Nephron progenitor cell (in vitro differentiated cells): ENCODE data around the gene LIMK1.
A peak's percentile ranks its signal among the peaks of the same experiment; 100 is the strongest.

ENCODE experiments used
- DNase-seq: peaks from one replicate; pipeline ENCODE4 v3.0.0; 2021
- H3K27ac Mint-ChIP-seq: 2 replicates; pipeline ENCODE4 v1.8.0; 2021; ENCODE audit warnings: mild to moderate bottlenecking, moderate library complexity, mixed read lengths
- H3K27me3 Mint-ChIP-seq: 2 replicates; pipeline ENCODE4 v1.8.0; 2021; ENCODE audit warnings: mild to moderate bottlenecking, low read depth, mixed read lengths; ENCODE audit not compliant: poor library complexity
- H3K36me3 Mint-ChIP-seq: 2 replicates; pipeline ENCODE4 v1.8.0; 2021; ENCODE audit warnings: low read depth, mixed read lengths
- H3K4me1 Mint-ChIP-seq: 2 replicates; pipeline ENCODE4 v1.8.0; 2021; ENCODE audit warnings: mixed read lengths
- H3K4me3 Mint-ChIP-seq: 2 replicates; pipeline ENCODE4 v1.8.0; 2021; ENCODE audit warnings: mild to moderate bottlenecking, moderate library complexity, mixed read lengths
- H3K9me3 Mint-ChIP-seq: 2 replicates; pipeline ENCODE4 v1.8.0; 2021; ENCODE audit warnings: mild to moderate bottlenecking, moderate library complexity, mixed read lengths
- CTCF ChIP-seq: fragments of 200-600 bp; sonication (generic); IDR thresholded peaks from 2 replicates; pipeline ENCODE4 v1.5.0; 2021; ENCODE audit warnings: antibody characterized with exemption

LIMK1 gene

GRCh38 chr7:74130518-74130917 is 46.9 kb downstream of the LIMK1 start:
- Mint-ChIP-seq H3K4me3 (no peak overlapping the region), H3K36me3 (no peaks in the 10 kb centered on the region), H3K4me1 (no peaks in the 10 kb centered on the region)

DNA sequence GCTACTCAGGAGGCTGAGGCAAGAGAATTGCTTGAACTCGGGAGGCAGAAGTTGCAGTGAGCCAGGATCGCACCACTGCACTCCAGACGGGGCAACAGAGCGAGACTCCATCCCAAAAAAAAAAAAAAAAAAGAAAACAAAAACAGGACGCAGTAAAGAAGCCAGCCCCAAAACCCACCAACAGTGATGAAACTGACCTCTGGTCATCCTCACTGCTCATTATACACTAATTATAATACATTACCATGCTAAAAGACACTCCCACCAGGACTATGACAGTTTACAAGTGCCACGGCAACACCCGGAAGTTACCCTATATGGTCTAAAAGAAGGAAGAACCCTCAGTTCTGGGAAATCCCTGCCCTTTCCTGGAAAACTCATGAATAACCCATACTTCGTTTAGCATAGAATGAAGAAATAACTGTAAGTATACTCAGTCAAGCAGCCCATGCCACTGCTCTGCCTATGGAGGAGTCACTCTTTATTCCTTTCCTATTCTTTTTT is 50.6 kb downstream of the LIMK1 start:
- Mint-ChIP-seq H3K27ac (no peak overlapping the region), H3K4me1 (peaks cover 12% of the 10 kb centered on the region), H3K9me3 (no peaks in the 10 kb centered on the region), H3K4me3 (no peak overlapping the region), H3K36me3 (no peaks in the 10 kb centered on the region), H3K27me3 (peaks cover 13% of the 10 kb centered on the region)
- no peak for TF ChIP-seq CTCF
- DNase-seq: no peak

More at GRCh38 chr7:74130518-74130917, 46.9 kb downstream of the LIMK1 start:
- Mint-ChIP-seq H3K27me3 (peaks cover 4% of the 10 kb centered on the region), H3K9me3 (no peaks in the 10 kb centered on the region), H3K27ac (no peak overlapping the region)
- no peak for TF ChIP-seq CTCF
- DNase-seq: no peak

DNA sequence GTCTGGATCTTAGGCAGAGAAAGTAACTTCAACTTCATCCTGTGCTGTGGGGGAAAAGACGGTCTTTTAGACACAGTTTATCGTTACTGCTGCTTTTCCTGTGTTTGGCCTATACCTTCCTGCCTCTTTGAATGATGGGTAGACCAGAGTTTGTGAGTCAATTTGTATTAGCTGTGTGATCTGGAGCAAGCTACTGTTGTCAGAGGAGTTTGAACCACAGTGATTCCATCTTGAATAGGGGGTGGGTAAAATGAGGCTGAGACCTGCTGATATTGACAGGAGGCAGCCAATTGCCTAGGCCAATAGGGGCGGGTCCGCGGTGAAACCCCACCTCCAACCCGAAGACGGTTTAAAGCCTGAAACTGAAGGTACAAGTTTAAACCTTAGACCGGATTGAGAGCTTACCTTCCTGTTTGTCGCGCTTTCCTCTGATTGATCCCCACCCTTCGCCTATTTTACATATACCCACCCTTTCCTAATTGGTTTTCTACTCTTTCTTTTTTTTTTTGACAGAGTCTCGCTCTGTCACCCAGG is 54.8 kb downstream of the LIMK1 start:
- Mint-ChIP-seq H3K9me3 (no peaks in the 10 kb centered on the region), H3K4me1 (peaks cover 16% of the 10 kb centered on the region), H3K27ac (peak overlapping the region; percentile 44), H3K27me3 (peaks cover 21% of the 10 kb centered on the region), H3K4me3 (no peak overlapping the region), H3K36me3 (no peaks in the 10 kb centered on the region)
- TF ChIP-seq CTCF: no peak
- DNase-seq: no peak

DNA sequence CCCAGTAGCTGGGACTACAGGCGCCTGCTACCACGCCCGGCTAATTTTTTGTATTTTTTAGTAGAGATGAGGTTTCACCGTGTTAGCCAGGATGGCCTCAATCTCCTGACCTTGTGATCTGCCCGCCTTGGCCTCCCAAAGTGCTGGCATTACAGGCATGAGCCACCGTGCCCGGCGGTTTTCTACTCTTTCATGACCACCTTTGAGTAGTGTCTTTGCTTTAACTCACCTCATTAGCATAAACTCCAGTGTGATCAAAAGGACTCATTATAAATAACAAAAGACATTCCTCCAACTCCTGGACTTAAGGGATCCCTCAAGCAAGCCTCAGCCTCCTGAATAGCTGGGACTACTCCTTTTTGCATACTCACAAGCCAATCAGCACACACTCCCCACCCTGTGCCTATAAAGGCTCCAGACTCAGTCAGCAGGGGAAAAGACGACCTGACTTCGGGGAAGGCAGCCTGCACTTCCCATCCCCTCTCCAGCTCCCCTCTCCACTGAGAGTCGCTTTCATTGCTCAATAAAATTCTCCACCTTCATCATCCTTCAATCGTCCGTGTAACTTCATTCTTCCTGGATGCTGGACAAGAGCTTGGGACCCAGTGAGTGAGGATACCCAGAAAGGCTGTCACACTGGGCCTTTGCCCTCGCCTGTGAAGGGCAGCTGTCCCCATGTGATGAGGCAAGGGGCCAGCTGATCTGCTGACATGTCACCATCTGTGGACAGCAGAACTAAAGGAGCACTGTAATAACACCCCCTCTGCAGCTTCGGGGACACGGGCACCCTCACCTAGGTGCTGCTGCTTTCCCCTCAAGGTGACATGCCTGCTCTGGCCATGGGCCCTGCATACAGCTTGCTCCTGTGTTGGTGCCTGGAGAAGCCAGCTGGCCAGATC is 55.6 kb downstream of the LIMK1 start:
- DNase-seq: no peak
- TF ChIP-seq CTCF: no peak
- Mint-ChIP-seq H3K4me1 (peaks cover 16% of the 10 kb centered on the region), H3K27ac (no peak overlapping the region), H3K4me3 (no peak overlapping the region), H3K27me3 (peaks cover 17% of the 10 kb centered on the region), H3K36me3 (no peaks in the 10 kb centered on the region), H3K9me3 (peaks cover 3% of the 10 kb centered on the region)

- H3K27ac Mint-ChIP-seq: no peak overlapping the region
- H3K4me1 Mint-ChIP-seq: peaks cover 16% of the 10 kb centered on the region
- no peak overlapping the region for H3K4me3 Mint-ChIP-seq
- no peaks in the 10 kb centered on the region for H3K36me3 Mint-ChIP-seq
- DNase-seq: no peak
- peaks cover 15% of the 10 kb centered on the region for H3K9me3 Mint-ChIP-seq
- peaks cover 25% of the 10 kb centered on the region for H3K27me3 Mint-ChIP-seq
- no peak for TF ChIP-seq CTCF
Observed at GRCh38 chr7:74141705-74142104, 58.1 kb downstream of the LIMK1 start.
